Upper lobe of left lung (tissue), 6 donors: ENCODE data around the gene ABHD4. TPM values are rescaled to one million over a fixed set of nuclear protein-coding genes. Genes with fewer than 3 reads are reported as not detected.

Source experiments
- ATAC-seq, 2 donors: fragments of 200-7000 bp; cut with Tn5 transposase; one replicate each; pipeline ENCODE4 v1.9.1; 2022; ENCODE audit warnings: mild to moderate bottlenecking in 2 of 2, moderate library complexity in 2 of 2; ENCODE audit not compliant: low FRiP score in 2 of 2
- DNase-seq, 2 donors: peaks; one replicate each; pipeline ENCODE4 v3.0.0-alpha.2; 2019 to 2020
- H3K27ac ChIP-seq, 4 donors: fragments of 200-600 bp; sonication (generic); one replicate each; pipeline ENCODE4 v1.5.1; 2016 to 2019
- H3K27me3 ChIP-seq, 4 donors: fragments of 200-600 bp; sonication (generic); one replicate each; pipeline ENCODE4 v1.5.1; 2017 to 2019
- H3K36me3 ChIP-seq, 4 donors: fragments of 200-600 bp; sonication (generic); one replicate each; pipeline ENCODE4 v1.5.1; 2016 to 2019
- H3K4me1 ChIP-seq, 4 donors: fragments of 200-600 bp; sonication (generic); one replicate each; pipeline ENCODE4 v1.5.1; 2018 to 2019
- H3K4me3 ChIP-seq, 4 donors: fragments of 200-600 bp; sonication (generic); one replicate each; pipeline ENCODE4 v1.5.1; 2017 to 2019; ENCODE audit warnings: mild to moderate bottlenecking in 2 of 4, moderate library complexity in 1 of 4
- H3K9me3 ChIP-seq, 4 donors: fragments of 200-600 bp; sonication (generic); one replicate each; pipeline ENCODE4 v1.5.1; 2018 to 2019
- EP300 ChIP-seq, 4 donors: sonication (generic); formaldehyde crosslinking; IDR thresholded peaks; one replicate each; pipeline ENCODE4 v1.5.1; 2017; ENCODE audit warnings: antibody characterized with exemption in 4 of 4, control low read depth in 2 of 4
- POLR2A ChIP-seq, 4 donors: fragments of 450-650 bp; IDR thresholded peaks; one replicate each; pipeline ENCODE4 v1.5.1; 2016 to 2017; ENCODE audit warnings: antibody characterized with exemption in 4 of 4, mild to moderate bottlenecking in 2 of 4
- POLR2AphosphoS5 ChIP-seq, 2 donors: sonication (generic); formaldehyde crosslinking; IDR thresholded peaks; one replicate each; pipeline ENCODE4 v1.5.1; 2017; ENCODE audit warnings: antibody characterized with exemption in 2 of 2
- WGBS, 2 donors: methylation state at CpG; one replicate each; pipeline ENCODE4 v1.1.5; 2017 to 2018; 5-methylcytosine and 5-hydroxymethylcytosine counted together
- total RNA-seq, 6 donors: library from RNA; depleted of rRNA in 4 of 6; stranded (reverse); fragments of >200 nt in 4 of 6; gene quantifications; one replicate each; pipeline versions ENCODE4 v1.1.0 to v1.2.1, GENCODE V29; 2016 to 2021
- TF ChIP-seq, protein P1 (sequence below), 6 experiments: fragments of 450-650 bp in 4 of 6; fragments of 200-600 bp in 2 of 6; sonication (generic) in 2 of 6; IDR thresholded peaks; one replicate each; pipeline ENCODE4 v1.5.1; 2016 to 2019; ENCODE audit warnings: antibody characterized with exemption in 6 of 6
- donor health status: DM: no; HTN: no; CAD: no; lungs with moderate emphysema.
- donor health status: DM: no; HTN: yes; CAD: no; lungs with severe emphysema.

The ABHD4 gene
- total RNA-seq, 6 donors from 2014 or later: 20.1 to 31.3 (median 26.1) TPM

DNA sequence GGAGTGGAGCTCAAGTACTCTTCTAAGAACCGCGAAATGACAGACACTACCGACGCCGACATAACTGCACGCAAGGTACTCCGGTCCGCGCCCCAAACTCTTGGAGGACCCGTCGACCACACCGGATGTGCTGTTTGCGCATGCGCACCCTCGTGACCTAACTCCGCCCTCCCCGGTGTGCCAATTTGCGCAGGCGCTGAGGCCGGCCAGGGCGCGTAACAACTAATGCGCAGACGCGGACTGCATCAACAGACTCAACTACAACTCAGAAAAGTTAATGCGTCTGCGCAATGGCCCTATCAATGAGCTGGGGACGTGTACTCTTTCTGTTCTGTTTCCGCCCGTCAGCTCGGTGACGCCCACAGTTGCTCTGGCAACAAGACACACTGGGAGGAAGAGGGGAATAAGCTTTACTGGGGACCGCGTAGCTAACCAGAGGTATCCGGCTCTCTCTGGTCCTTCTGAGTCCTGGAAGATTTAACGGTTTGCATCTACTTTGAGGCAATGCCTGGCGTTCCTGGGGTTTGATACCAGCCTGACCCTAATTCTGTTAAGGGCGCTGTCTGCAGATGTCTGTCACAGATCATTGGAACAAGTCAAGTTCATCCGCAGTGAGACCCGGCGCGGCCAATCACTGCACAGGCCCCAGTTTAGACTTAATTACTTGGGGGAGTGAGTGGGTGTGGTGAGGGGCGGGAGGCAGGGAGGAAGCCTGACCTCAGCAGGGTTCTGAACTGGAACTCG is 8.8 kb upstream of the ABHD4 start, which contains the start of gene DAD1:
DAD1 (minus strand) TSS at position 129 of the 744 bp plus-strand sequence; CDS start at position 62, 67 bp downstream.
- H3K9me3 ChIP-seq: no peaks in the 10 kb centered on the region
- 0% methylated on average over 11 to 44 of the region's 44 CpGs for WGBS, 2 donors
- peaks cover 0 to 2% (median 0%) of the 10 kb centered on the region in 4 donors for H3K36me3 ChIP-seq
- no peaks in the 10 kb centered on the region for H3K27me3 ChIP-seq
- peaks cover 25 to 43% (median 33%) of the 10 kb centered on the region in 4 donors for H3K4me1 ChIP-seq
- ATAC-seq: peak; percentile 98 to 99
- DNase-seq: peak; percentile 99
- no peak for TF ChIP-seq EP300 (IDR thresholded peaks at IDR 0.05)
- peak in 3 of 4 donors; percentile 69 to 94 (median 88) for TF ChIP-seq POLR2A (IDR thresholded peaks at IDR 0.05)
- TF ChIP-seq POLR2AphosphoS5 (IDR thresholded peaks at IDR 0.05): peak; percentile 95 to 96
- TF ChIP-seq, protein P1, sequence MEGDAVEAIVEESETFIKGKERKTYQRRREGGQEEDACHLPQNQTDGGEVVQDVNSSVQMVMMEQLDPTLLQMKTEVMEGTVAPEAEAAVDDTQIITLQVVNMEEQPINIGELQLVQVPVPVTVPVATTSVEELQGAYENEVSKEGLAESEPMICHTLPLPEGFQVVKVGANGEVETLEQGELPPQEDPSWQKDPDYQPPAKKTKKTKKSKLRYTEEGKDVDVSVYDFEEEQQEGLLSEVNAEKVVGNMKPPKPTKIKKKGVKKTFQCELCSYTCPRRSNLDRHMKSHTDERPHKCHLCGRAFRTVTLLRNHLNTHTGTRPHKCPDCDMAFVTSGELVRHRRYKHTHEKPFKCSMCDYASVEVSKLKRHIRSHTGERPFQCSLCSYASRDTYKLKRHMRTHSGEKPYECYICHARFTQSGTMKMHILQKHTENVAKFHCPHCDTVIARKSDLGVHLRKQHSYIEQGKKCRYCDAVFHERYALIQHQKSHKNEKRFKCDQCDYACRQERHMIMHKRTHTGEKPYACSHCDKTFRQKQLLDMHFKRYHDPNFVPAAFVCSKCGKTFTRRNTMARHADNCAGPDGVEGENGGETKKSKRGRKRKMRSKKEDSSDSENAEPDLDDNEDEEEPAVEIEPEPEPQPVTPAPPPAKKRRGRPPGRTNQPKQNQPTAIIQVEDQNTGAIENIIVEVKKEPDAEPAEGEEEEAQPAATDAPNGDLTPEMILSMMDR (IDR thresholded peaks at IDR 0.05): peak in 3 of 6 experiments; percentile 20 to 54 (median 40)
- peak within 1 kb of the TSS; percentile 87 to 95 (median 92) for H3K27ac ChIP-seq
- H3K4me3 ChIP-seq: peak within 1 kb of the TSS; percentile 65 to 85 (median 73)

DNA sequence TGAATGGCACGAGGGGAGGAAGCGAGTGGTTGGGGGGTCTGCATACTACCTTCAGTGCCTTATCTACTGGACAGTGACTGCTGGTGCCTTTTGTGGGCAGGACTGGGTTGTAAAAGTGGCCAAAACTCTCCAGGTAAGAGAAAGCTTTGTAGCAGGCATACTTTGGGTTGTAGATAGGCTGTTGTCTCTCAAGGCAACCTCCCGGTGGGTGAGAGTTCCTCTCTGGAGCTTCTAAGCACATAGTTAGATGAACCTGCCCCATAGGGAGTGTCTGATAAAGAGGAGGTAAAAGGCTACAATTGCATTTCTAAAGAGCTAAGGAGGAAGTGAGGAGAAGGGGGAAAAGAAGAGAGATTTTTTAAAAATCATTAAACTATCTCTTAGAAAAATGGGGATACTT is 4.9 kb upstream of the ABHD4 start:
- 72 to 74% methylated on average over 3 of the region's 3 CpGs for WGBS, 2 donors
- DNase-seq (no peak), ATAC-seq (no peak)
- no peaks in the 10 kb centered on the region for H3K9me3 ChIP-seq
- no peak for TF ChIP-seq EP300 (IDR thresholded peaks at IDR 0.05)
- TF ChIP-seq, protein P1 (IDR thresholded peaks at IDR 0.05): no peak
- TF ChIP-seq POLR2AphosphoS5 (IDR thresholded peaks at IDR 0.05): no peak
- TF ChIP-seq POLR2A (IDR thresholded peaks at IDR 0.05): no peak
- H3K4me1 ChIP-seq: peaks cover 6 to 20% (median 12%) of the 10 kb centered on the region in 4 donors
- no peak overlapping the region for H3K27ac ChIP-seq
- no peaks in the 10 kb centered on the region for H3K27me3 ChIP-seq
- H3K4me3 ChIP-seq: no peak overlapping the region
- H3K36me3 ChIP-seq: no peaks in the 10 kb centered on the region

DNA sequence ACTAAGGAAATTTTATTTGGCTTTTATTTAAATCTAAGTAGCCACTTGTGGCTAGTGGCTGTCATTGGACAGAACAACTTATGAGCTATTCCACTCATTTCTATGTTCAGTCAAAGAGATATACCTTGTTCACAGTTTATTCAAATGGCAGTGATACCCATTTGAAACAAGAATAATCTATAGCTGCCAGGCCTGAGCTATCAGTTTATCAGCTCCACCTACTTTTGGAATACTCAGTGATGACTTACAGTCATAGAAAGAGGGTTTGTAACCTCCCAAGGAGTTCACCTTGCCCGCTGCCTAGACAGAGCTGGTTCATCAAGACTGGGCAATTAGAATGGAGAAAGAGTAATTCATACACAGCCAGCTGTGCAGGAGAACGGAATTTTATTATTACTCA is 4.5 kb upstream of the ABHD4 start:
- WGBS, 2 donors: 85 to 90% methylated on average over 2 of the region's 2 CpGs
- Histone ChIP-seq H3K27me3 (no peaks in the 10 kb centered on the region), H3K27ac (no peak overlapping the region), H3K9me3 (no peaks in the 10 kb centered on the region), H3K36me3 (no peaks in the 10 kb centered on the region), H3K4me1 (peaks cover 5 to 16% (median 10%) of the 10 kb centered on the region in 4 donors), H3K4me3 (no peak overlapping the region)
- DNase-seq (no peak), ATAC-seq (no peak)
- no peak for TF ChIP-seq POLR2AphosphoS5 (IDR thresholded peaks at IDR 0.05)
- TF ChIP-seq EP300 (IDR thresholded peaks at IDR 0.05): no peak
- TF ChIP-seq, protein P1 (IDR thresholded peaks at IDR 0.05): no peak
- no peak for TF ChIP-seq POLR2A (IDR thresholded peaks at IDR 0.05)

DNA sequence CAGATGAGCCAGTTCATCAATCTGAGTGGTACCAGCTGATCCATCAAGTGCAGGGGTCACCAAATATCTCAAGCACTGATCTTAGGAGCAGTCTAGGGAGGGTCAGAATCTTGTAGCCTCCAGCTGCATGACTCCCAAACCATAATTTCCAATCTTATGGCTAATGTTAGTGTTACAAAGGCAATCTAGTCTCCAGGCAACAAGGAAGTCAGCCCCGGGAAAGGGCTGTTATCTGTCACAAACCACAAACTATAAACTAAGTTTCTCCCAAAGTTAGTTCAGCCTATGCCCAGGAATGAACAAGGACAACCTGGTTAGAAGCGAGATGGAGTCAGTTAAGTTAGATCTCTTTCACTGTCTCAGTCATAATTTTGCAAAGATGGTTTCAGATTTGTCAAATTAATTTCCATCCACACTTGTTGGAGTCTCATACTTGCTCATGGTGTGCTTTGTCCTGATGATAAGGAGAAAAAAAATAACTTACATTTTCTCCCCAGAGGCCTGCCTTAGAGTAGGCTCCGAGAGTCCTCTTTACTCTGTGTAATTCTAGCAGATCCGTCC is 3.9 kb upstream of the ABHD4 start:
- no peak overlapping the region for H3K4me3 ChIP-seq
- no peaks in the 10 kb centered on the region for H3K36me3 ChIP-seq
- TF ChIP-seq, protein P1 (IDR thresholded peaks at IDR 0.05): no peak
- no peak overlapping the region for H3K27ac ChIP-seq
- ATAC-seq: no peak
- H3K27me3 ChIP-seq: no peaks in the 10 kb centered on the region
- no peak for DNase-seq
- peaks cover 11 to 21% (median 14%) of the 10 kb centered on the region in 4 donors for H3K4me1 ChIP-seq
- H3K9me3 ChIP-seq: no peaks in the 10 kb centered on the region
- WGBS, 2 donors: 43 to 50% methylated on average over 4 of the region's 4 CpGs
